Uterus (tissue), 2 donors: ENCODE results near the gene FRMD5.

Experiments
- POLR2A ChIP-seq, 2 donors: fragments of 450-650 bp; IDR thresholded peaks; one replicate each; pipeline ENCODE4 v1.6.1; 2016; ENCODE audit warnings: antibody characterized with exemption in 2 of 2, mild to moderate bottlenecking in 1 of 2, moderate library complexity in 1 of 2
- TF ChIP-seq, protein P1 (sequence below), 4 experiments: fragments of 200-600 bp in 2 of 4; fragments of 450-650 bp in 2 of 4; sonication (generic) in 2 of 4; IDR thresholded peaks; one replicate each; pipeline ENCODE4 v1.5.1; 2016 to 2019; ENCODE audit warnings: antibody characterized with exemption in 4 of 4, mild to moderate bottlenecking in 2 of 4, moderate library complexity in 1 of 4

DNA sequence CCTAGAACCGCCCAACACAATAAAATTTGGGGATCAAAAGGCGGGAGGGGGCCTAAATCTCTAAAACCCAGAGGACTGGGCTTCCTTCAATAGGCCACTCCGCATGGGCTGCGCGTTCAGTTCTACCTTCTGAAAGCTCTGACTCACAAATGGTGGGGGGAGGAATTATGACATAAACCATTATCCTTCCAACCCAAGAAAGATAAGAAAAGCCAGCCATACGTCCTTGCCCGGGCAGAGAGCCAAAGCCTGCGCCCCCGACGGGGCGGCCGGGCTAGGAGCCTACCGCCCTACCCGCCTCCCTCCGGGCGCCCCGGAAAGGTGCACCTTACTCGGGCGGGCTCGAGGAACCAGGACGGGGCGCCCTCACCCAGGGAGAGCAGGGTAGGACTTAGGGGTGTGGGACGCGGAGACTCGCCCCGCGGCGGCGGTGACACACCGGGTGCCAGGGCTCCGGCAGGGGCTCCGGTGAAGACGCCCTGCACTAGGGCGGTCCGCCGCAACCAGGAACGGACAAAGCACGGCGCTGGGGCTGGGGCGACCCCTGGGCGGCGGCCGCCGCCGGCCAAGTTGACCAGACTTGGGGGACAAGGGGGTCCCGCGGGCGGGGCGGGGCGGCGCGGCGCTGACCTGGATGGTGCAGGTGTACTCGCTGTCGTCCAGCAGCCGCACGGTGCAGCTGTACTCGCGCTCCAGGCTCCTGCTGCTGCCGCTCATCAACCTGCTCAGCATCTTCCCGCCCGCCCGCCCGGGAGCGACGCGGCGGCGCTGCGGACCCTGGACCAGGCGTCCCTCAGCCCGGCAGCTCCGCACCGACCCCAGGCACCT lies 534 bp downstream of the FRMD5 start:
- TF ChIP-seq POLR2A (IDR thresholded peaks at IDR 0.05): no peak
- TF ChIP-seq, protein P1, sequence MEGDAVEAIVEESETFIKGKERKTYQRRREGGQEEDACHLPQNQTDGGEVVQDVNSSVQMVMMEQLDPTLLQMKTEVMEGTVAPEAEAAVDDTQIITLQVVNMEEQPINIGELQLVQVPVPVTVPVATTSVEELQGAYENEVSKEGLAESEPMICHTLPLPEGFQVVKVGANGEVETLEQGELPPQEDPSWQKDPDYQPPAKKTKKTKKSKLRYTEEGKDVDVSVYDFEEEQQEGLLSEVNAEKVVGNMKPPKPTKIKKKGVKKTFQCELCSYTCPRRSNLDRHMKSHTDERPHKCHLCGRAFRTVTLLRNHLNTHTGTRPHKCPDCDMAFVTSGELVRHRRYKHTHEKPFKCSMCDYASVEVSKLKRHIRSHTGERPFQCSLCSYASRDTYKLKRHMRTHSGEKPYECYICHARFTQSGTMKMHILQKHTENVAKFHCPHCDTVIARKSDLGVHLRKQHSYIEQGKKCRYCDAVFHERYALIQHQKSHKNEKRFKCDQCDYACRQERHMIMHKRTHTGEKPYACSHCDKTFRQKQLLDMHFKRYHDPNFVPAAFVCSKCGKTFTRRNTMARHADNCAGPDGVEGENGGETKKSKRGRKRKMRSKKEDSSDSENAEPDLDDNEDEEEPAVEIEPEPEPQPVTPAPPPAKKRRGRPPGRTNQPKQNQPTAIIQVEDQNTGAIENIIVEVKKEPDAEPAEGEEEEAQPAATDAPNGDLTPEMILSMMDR (IDR thresholded peaks at IDR 0.05): no peak
